Measurements from ENCODE around the gene GABBR2. TPM values are rescaled to one million over a fixed set of nuclear protein-coding genes. Genes with fewer than 3 reads are reported as not detected.

Gene GABBR2
- total and polyA plus RNA-seq, 2 experiments from 2014 or later = 0.89 to 1.3 TPM

GRCh38 chr9:98339987-98340800 is 368.5 kb downstream of the GABBR2 start (continued):
- TF ChIP-seq ZNF462 (CRISPR knock-in tag; IDR thresholded peaks at IDR 0.05) (no peak), ETS1 (IDR thresholded peaks at IDR 0.05) (no peak), ZNF331 (CRISPR knock-in tag; IDR thresholded peaks at IDR 0.05; ENCODE audit: low read depth) (no peak), EZH2phosphoT487 (IDR thresholded peaks at IDR 0.05; ENCODE audit: unreplicated experiment) (no peak), POLR2AphosphoS5 (IDR thresholded peaks at IDR 0.05; ENCODE audit: low read depth) (no peak)
- TF ChIP-seq, protein P1, sequence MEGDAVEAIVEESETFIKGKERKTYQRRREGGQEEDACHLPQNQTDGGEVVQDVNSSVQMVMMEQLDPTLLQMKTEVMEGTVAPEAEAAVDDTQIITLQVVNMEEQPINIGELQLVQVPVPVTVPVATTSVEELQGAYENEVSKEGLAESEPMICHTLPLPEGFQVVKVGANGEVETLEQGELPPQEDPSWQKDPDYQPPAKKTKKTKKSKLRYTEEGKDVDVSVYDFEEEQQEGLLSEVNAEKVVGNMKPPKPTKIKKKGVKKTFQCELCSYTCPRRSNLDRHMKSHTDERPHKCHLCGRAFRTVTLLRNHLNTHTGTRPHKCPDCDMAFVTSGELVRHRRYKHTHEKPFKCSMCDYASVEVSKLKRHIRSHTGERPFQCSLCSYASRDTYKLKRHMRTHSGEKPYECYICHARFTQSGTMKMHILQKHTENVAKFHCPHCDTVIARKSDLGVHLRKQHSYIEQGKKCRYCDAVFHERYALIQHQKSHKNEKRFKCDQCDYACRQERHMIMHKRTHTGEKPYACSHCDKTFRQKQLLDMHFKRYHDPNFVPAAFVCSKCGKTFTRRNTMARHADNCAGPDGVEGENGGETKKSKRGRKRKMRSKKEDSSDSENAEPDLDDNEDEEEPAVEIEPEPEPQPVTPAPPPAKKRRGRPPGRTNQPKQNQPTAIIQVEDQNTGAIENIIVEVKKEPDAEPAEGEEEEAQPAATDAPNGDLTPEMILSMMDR (conservative IDR thresholded peaks at IDR 0.05; ENCODE audit: low read depth in 2 of 2) = no peak

All from GM23338 (cell line).